A673 (cell line): ENCODE measurements around the gene ACVRL1. TPM values are rescaled to one million over a fixed set of nuclear protein-coding genes. Genes with fewer than 3 reads are reported as not detected.

ENCODE experiments used
- BruUV-seq: library from RNA; stranded (reverse); fragments of 400-500 nt; replicated peaks from 2 replicates; lab custom pipeline; 2021; lab: Mats Ljungman, UMichigan
- CTCF ChIA-PET: fragments of 300-600 bp; sonication (Branson Sonifier 250); formaldehyde crosslinking; loops from one replicate; lab custom pipeline; 2022; ENCODE audit warnings: antibody characterized with exemption; lab: Charles Lee
- POLR2A ChIA-PET: fragments of 300-600 bp; sonication (Branson Sonifier 250); formaldehyde crosslinking; loops from one replicate; lab custom pipeline; 2022; ENCODE audit warnings: antibody characterized with exemption; ENCODE audit not compliant: low non-redundant PET; lab: Charles Lee
- DNase-seq: peaks from one replicate; pipeline ENCODE4 v3.0.0-alpha.2; 2015; ENCODE audit warnings: low spot score
- H3K27ac ChIP-seq: fragments of 200-600 bp; sonication (generic); 2 replicates; pipeline ENCODE4 v1.5.1; 2016; ENCODE audit warnings: mixed run types, low read depth, mild to moderate bottlenecking, mixed read lengths, antibody characterized with exemption, low read length; ENCODE audit not compliant: poor library complexity, severe bottlenecking
- H3K27me3 ChIP-seq: fragments of 200-600 bp; sonication (generic); replicated peaks from 2 replicates; pipeline ENCODE4 v1.6.1; 2017; ENCODE audit warnings: mixed run types, low read depth, mild to moderate bottlenecking, mixed read lengths, antibody characterized with exemption, low read length; ENCODE audit not compliant: insufficient read depth, poor library complexity
- H3K36me3 ChIP-seq: fragments of 200-600 bp; sonication (generic); 2 replicates; pipeline ENCODE4 v1.6.1; 2016; ENCODE audit warnings: mixed run types, mild to moderate bottlenecking, mixed read lengths, antibody characterized with exemption, low read length; ENCODE audit not compliant: insufficient read depth, poor library complexity, severe bottlenecking
- H3K4me1 ChIP-seq: fragments of 200-600 bp; sonication (generic); 2 replicates; pipeline ENCODE4 v1.6.1; 2017; ENCODE audit warnings: mixed run types, mild to moderate bottlenecking, mixed read lengths, antibody characterized with exemption, low read length; ENCODE audit not compliant: insufficient read depth, poor library complexity, severe bottlenecking
- H3K4me3 ChIP-seq: fragments of 200-600 bp; sonication (generic); 2 replicates; pipeline ENCODE4 v1.5.1; 2016; ENCODE audit warnings: low read depth, mixed run types, mild to moderate bottlenecking, mixed read lengths, low read length; ENCODE audit not compliant: poor library complexity, severe bottlenecking
- H3K9me3 ChIP-seq: fragments of 200-600 bp; sonication (generic); 2 replicates; pipeline ENCODE4 v1.6.1; 2016; ENCODE audit warnings: mixed run types, low read depth, mild to moderate bottlenecking, mixed read lengths, antibody characterized with exemption, low read length; ENCODE audit not compliant: poor library complexity, severe bottlenecking
- EZH2 ChIP-seq: fragments of 200-600 bp; sonication (generic); IDR thresholded peaks from 2 replicates; pipeline ENCODE4 v1.6.1; 2017; ENCODE audit warnings: borderline replicate concordance, low read depth, mild to moderate bottlenecking, mixed read lengths, antibody characterized with exemption, low read length; ENCODE audit not compliant: poor library complexity, severe bottlenecking
- intact Hi-C: fragments of 100-400 bp; cut with micrococcal nuclease; formaldehyde crosslinking; loops from one replicate; pipeline ENCODE4 v1.10.0; 2022; ENCODE audit not compliant: unreplicated experiment
- total RNA-seq: library from RNA; stranded (reverse); gene quantifications from 2 replicates; pipeline ENCODE4 v1.2.3, GENCODE V29; 2021
- TF ChIP-seq, protein P1 (sequence below): fragments of 300-800, 200-600 bp; sonication (generic); conservative IDR thresholded peaks from 2 replicates; pipeline ENCODE4 v1.5.1; 2017; ENCODE audit warnings: low read depth, mild to moderate bottlenecking, antibody characterized with exemption, low read length, moderate library complexity, mixed read lengths

ACVRL1 gene
- total RNA-seq, 1 experiment from 2014 or later, result 0.17 TPM

- no peak overlapping the region for H3K4me3 ChIP-seq
- no peaks in the 10 kb centered on the region for H3K9me3 ChIP-seq
- CTCF ChIA-PET, result interaction anchor here (0.6 kb wide), 2 partner anchors 19 to 279 kb away, joined by 7 to 10 read pairs; no protein-coding TSS in a partner anchor
- DNase-seq, result no peak
- no peaks in the 10 kb centered on the region for H3K27me3 ChIP-seq
- TF ChIP-seq, protein P1, sequence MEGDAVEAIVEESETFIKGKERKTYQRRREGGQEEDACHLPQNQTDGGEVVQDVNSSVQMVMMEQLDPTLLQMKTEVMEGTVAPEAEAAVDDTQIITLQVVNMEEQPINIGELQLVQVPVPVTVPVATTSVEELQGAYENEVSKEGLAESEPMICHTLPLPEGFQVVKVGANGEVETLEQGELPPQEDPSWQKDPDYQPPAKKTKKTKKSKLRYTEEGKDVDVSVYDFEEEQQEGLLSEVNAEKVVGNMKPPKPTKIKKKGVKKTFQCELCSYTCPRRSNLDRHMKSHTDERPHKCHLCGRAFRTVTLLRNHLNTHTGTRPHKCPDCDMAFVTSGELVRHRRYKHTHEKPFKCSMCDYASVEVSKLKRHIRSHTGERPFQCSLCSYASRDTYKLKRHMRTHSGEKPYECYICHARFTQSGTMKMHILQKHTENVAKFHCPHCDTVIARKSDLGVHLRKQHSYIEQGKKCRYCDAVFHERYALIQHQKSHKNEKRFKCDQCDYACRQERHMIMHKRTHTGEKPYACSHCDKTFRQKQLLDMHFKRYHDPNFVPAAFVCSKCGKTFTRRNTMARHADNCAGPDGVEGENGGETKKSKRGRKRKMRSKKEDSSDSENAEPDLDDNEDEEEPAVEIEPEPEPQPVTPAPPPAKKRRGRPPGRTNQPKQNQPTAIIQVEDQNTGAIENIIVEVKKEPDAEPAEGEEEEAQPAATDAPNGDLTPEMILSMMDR, result no peak
- no peak for TF ChIP-seq EZH2
- H3K27ac ChIP-seq, result peak overlapping the region; percentile 22
- peaks cover 9% of the 10 kb centered on the region for H3K4me1 ChIP-seq
- peaks cover 12% of the 10 kb centered on the region for H3K36me3 ChIP-seq
- no TSS peak for BruUV-seq
- POLR2A ChIA-PET, result no interaction called here
- intact Hi-C loops, result no loop called here
Observed at GRCh38 chr12:51959211-51959610, 51.9 kb downstream of the ACVRL1 start.

DNA sequence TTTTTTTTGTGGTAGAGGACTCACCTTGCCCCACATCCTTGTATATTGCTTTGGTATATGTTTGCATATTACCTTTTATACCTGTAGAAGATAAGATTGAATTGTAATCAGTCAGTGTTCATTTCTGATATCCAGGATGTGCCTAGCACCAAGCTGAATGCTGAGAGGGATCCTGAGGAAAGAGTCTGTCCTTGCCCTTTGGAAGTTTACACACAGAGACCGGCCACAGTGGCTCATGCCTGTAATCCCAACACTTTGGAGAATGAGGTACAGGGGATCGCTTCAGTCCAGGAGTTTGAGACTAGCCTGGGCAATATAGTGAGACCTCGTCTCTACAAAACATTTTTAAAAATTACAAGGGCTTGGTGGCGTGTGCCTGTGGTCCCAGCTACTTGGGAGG, 52.6 kb downstream of the ACVRL1 start:
- peaks cover 2% of the 10 kb centered on the region for H3K4me1 ChIP-seq
- H3K4me3 ChIP-seq, result no peak overlapping the region
- no peaks in the 10 kb centered on the region for H3K9me3 ChIP-seq
- ChIA-PET CTCF (interaction anchor here (0.6 kb wide), 1 partner anchor 18 kb away, joined by 7 read pairs; no protein-coding TSS in a partner anchor), POLR2A (no interaction called here)
- TF ChIP-seq EZH2, result no peak
- TF ChIP-seq, protein P1, result no peak
- H3K36me3 ChIP-seq, result peaks cover 12% of the 10 kb centered on the region
- no TSS peak for BruUV-seq
- intact Hi-C loops, result no loop called here
- DNase-seq, result no peak
- no peak overlapping the region for H3K27ac ChIP-seq
- H3K27me3 ChIP-seq, result no peaks in the 10 kb centered on the region

DNA sequence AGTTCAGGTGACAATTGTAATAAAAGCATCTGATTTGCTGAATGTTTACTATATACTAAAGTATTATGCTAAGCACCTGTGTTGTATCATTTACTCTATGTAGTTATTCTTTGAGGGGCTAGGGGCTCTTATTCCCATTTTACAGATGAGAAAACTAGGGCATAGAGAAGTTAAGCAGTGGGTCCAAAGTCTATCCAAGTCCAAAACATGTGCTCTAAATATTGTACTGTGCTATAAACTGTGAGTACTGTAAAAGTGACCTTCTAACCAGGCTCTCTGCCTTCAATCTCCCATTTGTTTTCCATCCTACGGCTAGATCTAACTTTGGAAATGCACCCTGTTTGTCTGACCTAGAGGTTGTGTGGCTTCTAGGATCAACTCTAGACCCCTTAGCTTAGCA, 53.2 kb downstream of the ACVRL1 start:
- CTCF ChIA-PET, result no interaction called here
- no TSS peak for BruUV-seq
- H3K27ac ChIP-seq, result peak overlapping the region; percentile 27

More for the DNA sequence above, 53.2 kb downstream of the ACVRL1 start:
- POLR2A ChIA-PET, result no interaction called here
- intact Hi-C loops, result no loop called here
- H3K27me3 ChIP-seq, result no peaks in the 10 kb centered on the region
- no peaks in the 10 kb centered on the region for H3K9me3 ChIP-seq
- H3K4me1 ChIP-seq, result no peaks in the 10 kb centered on the region
- no peak overlapping the region for H3K4me3 ChIP-seq
- no peak for TF ChIP-seq EZH2
- TF ChIP-seq, protein P1, result no peak
- peaks cover 12% of the 10 kb centered on the region for H3K36me3 ChIP-seq
- no peak for DNase-seq
